Gastroesophageal sphincter (tissue), 3 donors: ENCODE results near the gene CTSF.

ENCODE experiments used
- CTCF ChIP-seq, 4 experiments: fragments of 200-600 bp in 2 of 4; fragments of 450-650 bp in 2 of 4; sonication (generic) in 1 of 4; IDR thresholded peaks; one replicate each; pipeline ENCODE4 v1.5.1; 2017 to 2019; ENCODE audit warnings: antibody characterized with exemption in 4 of 4, mild to moderate bottlenecking in 2 of 4, moderate library complexity in 2 of 4
- EP300 ChIP-seq: sonication (generic); formaldehyde crosslinking; IDR thresholded peaks from one replicate; pipeline ENCODE4 v1.6.1; 2017; ENCODE audit warnings: antibody characterized with exemption, mild to moderate bottlenecking
- POLR2A ChIP-seq, 2 donors: fragments of 450-650 bp; IDR thresholded peaks; one replicate each; pipeline ENCODE4 v1.6.1; 2017; ENCODE audit warnings: antibody characterized with exemption in 2 of 2, mild to moderate bottlenecking in 2 of 2, moderate library complexity in 1 of 2

DNA sequence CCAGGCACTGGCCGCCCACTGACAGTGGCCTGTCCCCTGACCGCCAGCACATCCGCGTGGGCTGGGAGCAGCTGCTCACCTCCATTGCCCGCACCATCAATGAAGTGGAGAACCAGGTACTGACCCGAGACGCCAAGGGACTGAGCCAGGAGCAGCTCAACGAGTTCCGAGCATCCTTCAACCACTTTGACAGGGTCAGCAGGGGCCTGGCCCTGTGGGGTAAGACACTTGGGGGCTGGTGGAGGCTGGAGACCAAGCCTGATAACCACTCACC lies 6.5 kb downstream of the CTSF start:
- TF ChIP-seq CTCF (IDR thresholded peaks at IDR 0.05) = no peak
- TF ChIP-seq EP300 = no peak
- no peak for TF ChIP-seq POLR2A (IDR thresholded peaks at IDR 0.05)
